RWPE1 (cell line): ENCODE results near the gene SORCS1.

Experiments used
- CTCF ChIA-PET: fragments of 350-600 bp; sonication (Branson Sonifier 250); formaldehyde crosslinking; extraction: SDS; loops from one replicate; lab custom pipeline; 2021; lab: Yijun Ruan, JAX
- POLR2A ChIA-PET: fragments of 400-600 bp; formaldehyde crosslinking; extraction: SDS; loops from one replicate; lab custom pipeline; 2020; ENCODE audit warnings: antibody characterized with exemption; ENCODE audit not compliant: low non-redundant PET; lab: Yijun Ruan, JAX
- DNase-seq: peaks from one replicate; pipeline ENCODE4 v3.0.0; 2012; ENCODE audit warnings: low spot score
- H3K27ac ChIP-seq: fragments of 450-650 bp; 2 replicates; pipeline ENCODE4 v1.5.1; 2017
- CTCF ChIP-seq: fragments of 450-650 bp; conservative IDR thresholded peaks from 2 replicates; pipeline ENCODE4 v1.5.1; 2017; ENCODE audit warnings: low read depth, mild to moderate bottlenecking

Gene SORCS1

GRCh38 chr10:106972381-106972780 is 192.1 kb downstream of the SORCS1 start:
- ChIA-PET CTCF (no interaction called here), POLR2A (no interaction called here)
- no peak for DNase-seq
- no peak overlapping the region for H3K27ac ChIP-seq
- TF ChIP-seq CTCF: no peak

GRCh38 chr10:106971411-106971831 is 193.1 kb downstream of the SORCS1 start:
- ChIA-PET CTCF (no interaction called here), POLR2A (no interaction called here)
- no peak for TF ChIP-seq CTCF
- DNase-seq: no peak
- H3K27ac ChIP-seq: no peak overlapping the region

GRCh38 chr10:106967452-106967851 is 197.1 kb downstream of the SORCS1 start:
- DNase-seq: no peak
- no peak for TF ChIP-seq CTCF
- H3K27ac ChIP-seq: no peak overlapping the region
- POLR2A ChIA-PET: no interaction called here
- CTCF ChIA-PET: interaction anchor here (1.0 kb wide), 2 partner anchors 16 to 293 kb away, joined by 3 read pairs; no protein-coding TSS in a partner anchor

DNA sequence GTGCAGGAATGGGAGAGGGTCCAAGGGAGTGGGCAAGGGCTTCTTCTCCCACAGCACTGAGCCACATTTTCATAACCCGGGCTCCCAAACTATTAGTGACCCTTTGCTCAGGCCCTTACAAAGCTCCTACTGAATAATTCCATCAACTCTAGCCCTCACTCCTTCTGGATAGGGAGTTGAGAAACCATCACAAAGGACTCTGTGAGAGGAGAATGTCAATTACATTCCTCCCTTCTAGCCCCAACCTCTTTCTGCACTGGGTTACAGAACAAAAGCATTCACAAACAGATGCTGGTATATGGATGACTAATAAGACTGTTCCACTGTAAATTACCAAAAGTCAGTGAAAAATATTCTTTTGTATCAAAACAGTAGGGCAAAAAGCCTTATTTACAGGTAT is 203.7 kb downstream of the SORCS1 start:
- H3K27ac ChIP-seq: no peak overlapping the region
- CTCF ChIA-PET: interaction anchor here (0.6 kb wide), 1 partner anchor 95 kb away, joined by 4 read pairs; no protein-coding TSS in a partner anchor
- POLR2A ChIA-PET: no interaction called here
- TF ChIP-seq CTCF: no peak
- DNase-seq: no peak

DNA sequence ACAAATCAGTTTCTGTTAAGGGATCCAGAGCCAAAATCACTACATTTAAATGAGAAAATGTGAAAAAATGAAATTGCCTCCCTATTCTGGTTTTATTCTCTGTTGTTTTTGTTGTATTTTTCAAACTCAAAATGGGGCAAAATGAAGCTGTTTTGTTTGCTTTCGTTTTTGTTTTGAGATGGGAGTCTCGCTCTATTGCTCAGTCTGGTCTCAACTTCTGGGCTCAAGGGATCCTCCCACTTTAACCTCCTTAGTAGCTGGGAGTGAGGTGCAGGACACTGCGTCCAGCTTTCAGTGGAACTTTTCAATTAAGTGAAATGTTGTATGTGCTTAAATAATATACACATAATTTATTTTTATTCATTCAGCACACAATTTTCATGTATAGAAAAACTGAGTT is 205.0 kb downstream of the SORCS1 start:
- no peak for DNase-seq
- H3K27ac ChIP-seq: no peak overlapping the region
- TF ChIP-seq CTCF: no peak
- ChIA-PET POLR2A (no interaction called here), CTCF (interaction anchor here (0.6 kb wide), 1 partner anchor 50 kb away, joined by 8 read pairs; no protein-coding TSS in a partner anchor)

DNA sequence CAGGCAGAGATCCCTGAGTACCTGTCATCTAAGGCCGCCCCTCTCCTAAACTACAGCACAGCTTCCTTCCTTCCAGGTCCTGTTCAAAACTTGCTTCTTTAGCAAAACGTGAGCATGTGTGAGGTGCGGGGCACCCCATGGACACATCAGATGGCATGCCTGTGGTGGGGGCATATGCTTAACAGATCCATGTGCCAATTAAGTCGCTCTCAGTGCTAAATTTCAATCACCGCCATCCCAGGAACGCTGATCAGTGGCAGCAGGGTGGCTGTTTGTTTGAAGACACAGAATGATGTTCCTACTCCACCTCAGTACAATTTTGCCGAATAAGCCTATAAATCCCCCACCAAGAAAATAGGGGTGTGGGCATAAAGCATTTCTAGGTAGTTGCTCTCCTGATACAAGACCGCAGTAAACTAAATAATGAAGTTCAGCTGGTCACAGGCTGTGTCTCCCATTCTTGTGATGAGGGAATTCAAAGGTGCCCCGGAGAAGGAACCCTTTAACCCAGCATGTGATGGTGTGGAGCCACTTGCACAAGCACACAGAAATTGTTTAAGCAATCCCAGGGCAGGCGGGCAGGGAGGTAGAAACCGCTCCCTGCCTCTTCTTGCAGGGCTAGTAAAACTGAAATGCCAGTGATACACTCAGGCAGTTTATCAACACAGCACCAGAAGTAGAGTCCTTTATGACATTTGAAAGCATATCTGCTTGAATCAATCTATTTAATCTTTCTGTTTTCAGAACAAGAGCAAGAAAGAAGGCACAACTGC is 205.7 kb downstream of the SORCS1 start:
- ChIA-PET POLR2A (interaction anchor here (0.6 kb wide), 1 partner anchor 31 kb away, joined by 3 read pairs; no protein-coding TSS in a partner anchor), CTCF (no interaction called here)
- H3K27ac ChIP-seq: no peak overlapping the region
- no peak for DNase-seq
- TF ChIP-seq CTCF: no peak
